Sigmoid colon (tissue), 4 donors: ENCODE results near the gene ZNF594.
"Not testable (repeated sequence)": the region's sequence is repeated elsewhere in the genome, so short reads cannot be mapped to it uniquely, and the experiment has no call there.

Source experiments
- CTCF ChIP-seq, 4 experiments: fragments of 450-650 bp in 3 of 4; fragments of 200-600 bp in 1 of 4; IDR thresholded peaks; one replicate each; pipeline ENCODE4 v1.5.1; 2016 to 2019; ENCODE audit warnings: antibody characterized with exemption in 4 of 4, mild to moderate bottlenecking in 3 of 4, moderate library complexity in 2 of 4
- EP300 ChIP-seq, 4 donors: sonication (generic); formaldehyde crosslinking; IDR thresholded peaks; one replicate each; pipeline ENCODE4 v1.6.1; 2017; ENCODE audit warnings: antibody characterized with exemption in 4 of 4
- POLR2A ChIP-seq, 2 donors: fragments of 450-650 bp; IDR thresholded peaks; one replicate each; pipeline ENCODE4 v1.6.1; 2016; ENCODE audit warnings: antibody characterized with exemption in 2 of 2, mild to moderate bottlenecking in 2 of 2, moderate library complexity in 2 of 2
- POLR2AphosphoS5 ChIP-seq, 4 donors: sonication (generic); formaldehyde crosslinking; IDR thresholded peaks; one replicate each; pipeline ENCODE4 v1.6.1; 2017; ENCODE audit warnings: antibody characterized with exemption in 4 of 4

GRCh38 chr17:5130687-5131086 is 61.0 kb downstream of the ZNF594 start:
- not testable (repeated sequence) for TF ChIP-seq CTCF, POLR2AphosphoS5, EP300, POLR2A (IDR thresholded peaks at IDR 0.05)
